ENCODE results near the gene GCG.

GCG gene

GRCh38 chr2:162153608-162154224, 1.7 kb upstream of the GCG start:
- Histone ChIP-seq H3K9me3 (ENCODE audit: insufficient read depth, low read length, severe bottlenecking) (no peaks in the 10 kb centered on the region), H3K4me3 (ENCODE audit: low read depth in 1 of 2, low read length in 2 of 2) (no peak overlapping the region), H3K4me2 (ENCODE audit: insufficient read depth, low read length) (peak overlapping the region; percentile 31; the same call in 1 of the 2 replicates), H3K4me1 (ENCODE audit: insufficient read depth, low read length) (no peaks in the 10 kb centered on the region), H2AFZ (ENCODE audit: low read depth, low read length) (no peak overlapping the region), H3K9ac (ENCODE audit: low read depth, low read length) (no peak overlapping the region), H3K79me2 (ENCODE audit: insufficient read depth, low read length) (no peaks in the 10 kb centered on the region), H4K20me1 (ENCODE audit: insufficient read depth, low read length) (no peaks in the 10 kb centered on the region), H3K27me3 (ENCODE audit: insufficient read depth, low read length, poor library complexity) (no peaks in the 10 kb centered on the region), H3K36me3 (ENCODE audit: insufficient read depth, low read length) (no peaks in the 10 kb centered on the region), H3K27ac (ENCODE audit: low read length) (no peak overlapping the region)
- DNase-seq = peak; percentile 74
- ATAC-seq (ENCODE audit: insufficient read depth, low read depth) = peak; percentile 100
- TF ChIP-seq EZH2 (IDR thresholded peaks at IDR 0.05; ENCODE audit: borderline replicate concordance, low read depth, low read length, severe bottlenecking) (no peak), CTCF (IDR thresholded peaks at IDR 0.05; ENCODE audit: borderline replicate concordance, extremely low read depth, low read length, poor library complexity, severe bottlenecking) (peak; percentile 92)

- Histone ChIP-seq H3K79me2 (ENCODE audit: insufficient read depth, low read length) (no peaks in the 10 kb centered on the region), H3K4me1 (ENCODE audit: insufficient read depth, low read length) (no peaks in the 10 kb centered on the region), H3K4me3 (ENCODE audit: low read depth in 1 of 2, low read length in 2 of 2) (no peak overlapping the region), H3K27ac (ENCODE audit: low read length) (no peak overlapping the region), H4K20me1 (ENCODE audit: insufficient read depth, low read length) (no peaks in the 10 kb centered on the region), H3K9ac (ENCODE audit: low read depth, low read length) (no peak overlapping the region), H3K9me3 (ENCODE audit: insufficient read depth, low read length, severe bottlenecking) (no peaks in the 10 kb centered on the region), H3K4me2 (ENCODE audit: insufficient read depth, low read length) (no peak overlapping the region), H2AFZ (ENCODE audit: low read depth, low read length) (no peak overlapping the region), H3K36me3 (ENCODE audit: insufficient read depth, low read length) (no peaks in the 10 kb centered on the region), H3K27me3 (ENCODE audit: insufficient read depth, low read length, poor library complexity) (no peaks in the 10 kb centered on the region)
- TF ChIP-seq EZH2 (IDR thresholded peaks at IDR 0.05; ENCODE audit: borderline replicate concordance, low read depth, low read length, severe bottlenecking) = no peak
- no peak for TF ChIP-seq CTCF (IDR thresholded peaks at IDR 0.05; ENCODE audit: borderline replicate concordance, extremely low read depth, low read length, poor library complexity, severe bottlenecking)
- ATAC-seq (ENCODE audit: insufficient read depth, low read depth) (no peak), DNase-seq (no peak)
Measured at GRCh38 chr2:162149940-162150339, 2.1 kb downstream of the GCG start.

GRCh38 chr2:162149466-162149865, 2.6 kb downstream of the GCG start:
- H3K27me3 ChIP-seq (ENCODE audit: insufficient read depth, low read length, poor library complexity) = no peaks in the 10 kb centered on the region

More at GRCh38 chr2:162149466-162149865, 2.6 kb downstream of the GCG start:
- no peak overlapping the region for H3K27ac ChIP-seq (ENCODE audit: low read length)
- no peak overlapping the region for H3K9ac ChIP-seq (ENCODE audit: low read depth, low read length)
- no peak overlapping the region for H2AFZ ChIP-seq (ENCODE audit: low read depth, low read length)
- H3K9me3 ChIP-seq (ENCODE audit: insufficient read depth, low read length, severe bottlenecking) = no peaks in the 10 kb centered on the region
- H3K79me2 ChIP-seq (ENCODE audit: insufficient read depth, low read length) = no peaks in the 10 kb centered on the region
- no peaks in the 10 kb centered on the region for H4K20me1 ChIP-seq (ENCODE audit: insufficient read depth, low read length)
- TF ChIP-seq EZH2 (IDR thresholded peaks at IDR 0.05; ENCODE audit: borderline replicate concordance, low read depth, low read length, severe bottlenecking) = no peak
- TF ChIP-seq CTCF (IDR thresholded peaks at IDR 0.05; ENCODE audit: borderline replicate concordance, extremely low read depth, low read length, poor library complexity, severe bottlenecking) = no peak
- H3K4me2 ChIP-seq (ENCODE audit: insufficient read depth, low read length) = no peak overlapping the region
- H3K4me1 ChIP-seq (ENCODE audit: insufficient read depth, low read length) = no peaks in the 10 kb centered on the region
- no peak overlapping the region for H3K4me3 ChIP-seq (ENCODE audit: low read depth in 1 of 2, low read length in 2 of 2)
- no peaks in the 10 kb centered on the region for H3K36me3 ChIP-seq (ENCODE audit: insufficient read depth, low read length)
- ATAC-seq (ENCODE audit: insufficient read depth, low read depth) = no peak
- DNase-seq = no peak
